Renal cortex interstitium (tissue), 11 donors: ENCODE results near the gene TWF2. TPM values are rescaled to one million over a fixed set of nuclear protein-coding genes. Genes with fewer than 3 reads are reported as not detected.

Experiments
- DNase-seq, 11 donors: peaks; one replicate each; pipeline ENCODE4 v3.0.0-alpha.2; 2013; ENCODE audit warnings: low read depth in 9 of 11, low spot score in 4 of 11; ENCODE audit errors: extremely low read depth in 1 of 11
- polyA plus RNA-seq, 3 donors: library from polyadenylated mRNA; unstranded; fragments of 120-200 nt; gene quantifications; one replicate each; pipeline ENCODE4 v1.2.1, GENCODE V29; 2013; ENCODE audit not compliant: insufficient read length in 3 of 3

TWF2 gene
- polyA plus RNA-seq, 3 donors: 24.0 to 37.9 (median 30.0) TPM

GRCh38 chr3:52245322-52246263 is 6.6 kb upstream of the TWF2 start, which contains the start of gene PPM1M:
Gene PPM1M (plus strand): TSS chr3:52245759. CDS start chr3:52245825, 66 bp downstream.
- peak in 3 of 11 donors; percentile 34 to 45 (median 44) for DNase-seq

- DNase-seq: no peak
These were observed 5.1 kb upstream of the TWF2 start for GRCh38 chr3:52243791-52244628.

GRCh38 chr3:52242039-52242438 is 3.1 kb upstream of the TWF2 start:
- DNase-seq: no peak

- DNase-seq: no peak
These were observed 2.0 kb upstream of the TWF2 start for GRCh38 chr3:52240886-52241370.

- no peak for DNase-seq
These were observed 1.3 kb upstream of the TWF2 start for GRCh38 chr3:52240059-52240885.

GRCh38 chr3:52238193-52238760 is 681 bp downstream of the TWF2 start:
- no peak for DNase-seq

- DNase-seq: no peak
These were observed 1.2 kb downstream of the TWF2 start for GRCh38 chr3:52237657-52238172.

- no peak for DNase-seq
These were observed 1.8 kb downstream of the TWF2 start for GRCh38 chr3:52237006-52237656.

- no peak for DNase-seq
These were observed 2.5 kb downstream of the TWF2 start for GRCh38 chr3:52236424-52236886.

GRCh38 chr3:52234516-52235447 is 4.2 kb downstream of the TWF2 start:
- no peak for DNase-seq

- no peak for DNase-seq
These were observed 5.0 kb downstream of the TWF2 start for GRCh38 chr3:52233968-52234367.

GRCh38 chr3:52233108-52233591 is 5.8 kb downstream of the TWF2 start:
- DNase-seq: no peak

GRCh38 chr3:52232279-52233107 is 6.5 kb downstream of the TWF2 start:
- DNase-seq: no peak

GRCh38 chr3:52231502-52232278 is 7.3 kb downstream of the TWF2 start:
- DNase-seq: no peak
